IMR-90 (cell line): Measurements from ENCODE around the gene TMED6. TPM values are rescaled to one million over a fixed set of nuclear protein-coding genes. Genes with fewer than 3 reads are reported as not detected.

Experiments
- ATAC-seq: fragments of 200-7000 bp; cut with Tn5 transposase; 2 replicates; pipeline ENCODE4 v1.9.1; 2020; ENCODE audit warnings: low read depth, mild to moderate bottlenecking, moderate library complexity
- BruUV-seq: library from RNA; stranded (reverse); fragments of 400-500 nt; replicated peaks from 2 replicates; lab custom pipeline; 2021; lab: Mats Ljungman, UMichigan
- CTCF ChIA-PET: fragments of 300-600 bp; formaldehyde crosslinking; extraction: SDS; loops from one replicate; lab custom pipeline; 2021; ENCODE audit warnings: antibody characterized with exemption; lab: Yijun Ruan, JAX
- POLR2A ChIA-PET: fragments of 300-600 bp; sonication (Branson Sonifier 250); formaldehyde crosslinking; loops from one replicate; lab custom pipeline; 2022; ENCODE audit warnings: antibody characterized with exemption; ENCODE audit not compliant: unreplicated experiment; lab: Charles Lee
- DNase-seq: peaks from one replicate; pipeline ENCODE4 v3.0.0; 2013
- H2AFZ ChIP-seq: replicated peaks from 2 replicates; pipeline ENCODE3; 2013; ENCODE audit warnings: low read length, mild to moderate bottlenecking; ENCODE audit not compliant: poor library complexity
- H2AK5ac ChIP-seq: 2 replicates; pipeline ENCODE4 v1.6.1; 2013; ENCODE audit warnings: low read depth, low read length, inconsistent platforms
- H2AK9ac ChIP-seq: replicated peaks from 2 replicates; pipeline ENCODE3; 2013; ENCODE audit warnings: mild to moderate bottlenecking, low read depth, low read length, moderate library complexity; ENCODE audit not compliant: poor library complexity
- H2BK120ac ChIP-seq: 2 replicates; pipeline ENCODE4 v1.6.1; 2013; ENCODE audit warnings: low read depth, low read length, inconsistent platforms
- H2BK15ac ChIP-seq: 3 replicates; pipeline ENCODE4 v1.6.1; 2013; ENCODE audit warnings: low read depth, low read length, inconsistent platforms
- H2BK20ac ChIP-seq: 2 replicates; pipeline ENCODE4 v1.6.1; 2013; ENCODE audit warnings: low read depth, mild to moderate bottlenecking, inconsistent platforms, low read length, moderate library complexity
- H2BK5ac ChIP-seq: 2 replicates; pipeline ENCODE4 v1.6.1; 2013; ENCODE audit warnings: mild to moderate bottlenecking, low read depth, low read length, inconsistent platforms; ENCODE audit not compliant: poor library complexity, severe bottlenecking
- H3K14ac ChIP-seq: replicated peaks from 2 replicates; pipeline ENCODE4 v1.6.1; 2013; ENCODE audit warnings: low read depth, low read length, inconsistent platforms
- H3K18ac ChIP-seq: 2 replicates; pipeline ENCODE4 v1.6.1; 2013; ENCODE audit warnings: low read depth, low read length, control low read depth
- H3K23ac ChIP-seq: 2 replicates; pipeline ENCODE4 v1.6.1; 2013; ENCODE audit warnings: low read depth, low read length, inconsistent platforms
- H3K27ac ChIP-seq: 2 replicates; pipeline ENCODE4 v1.5.1; 2013; ENCODE audit warnings: mild to moderate bottlenecking, control low read depth, low read length; ENCODE audit not compliant: insufficient read depth
- H3K27me3 ChIP-seq: 2 replicates; pipeline ENCODE4 v1.6.1; 2013; ENCODE audit warnings: low read length; ENCODE audit not compliant: control insufficient read depth, insufficient read depth
- H3K36me3 ChIP-seq: 2 replicates; pipeline ENCODE4 v1.6.1; 2013; ENCODE audit warnings: low read length, mixed read lengths; ENCODE audit not compliant: control insufficient read depth, insufficient read depth
- H3K4ac ChIP-seq: 2 replicates; pipeline ENCODE4 v1.6.1; 2013; ENCODE audit warnings: low read depth, low read length, inconsistent platforms
- H3K4me1 ChIP-seq: 2 replicates; pipeline ENCODE4 v1.6.1; 2013; ENCODE audit warnings: low read length, mixed read lengths; ENCODE audit not compliant: control insufficient read depth, insufficient read depth
- H3K4me2 ChIP-seq: 2 replicates; pipeline ENCODE4 v1.6.1; 2013; ENCODE audit warnings: low read depth, mild to moderate bottlenecking, control low read depth, low read length, moderate library complexity
- H3K4me3 ChIP-seq: 2 replicates; pipeline ENCODE4 v1.5.1; 2013; ENCODE audit warnings: low read depth, mild to moderate bottlenecking, control low read depth, low read length, moderate library complexity; ENCODE audit not compliant: insufficient read depth
- H3K56ac ChIP-seq: 2 replicates; pipeline ENCODE4 v1.6.1; 2013; ENCODE audit warnings: low read length, inconsistent platforms; ENCODE audit not compliant: insufficient read depth; ENCODE audit errors: extremely low read depth
- H3K79me1 ChIP-seq, 2 experiments: 2 replicates each; pipeline ENCODE4 v1.6.1; 2013; ENCODE audit warnings: low read length in 2 of 2, inconsistent platforms in 1 of 2, low read depth in 1 of 2
- H3K9ac ChIP-seq: 2 replicates; pipeline ENCODE4 v1.6.1; 2013; ENCODE audit warnings: low read depth, low read length, control low read depth
- H3K9me1 ChIP-seq: 2 replicates; pipeline ENCODE4 v1.6.1; 2013; ENCODE audit warnings: low read length, inconsistent platforms; ENCODE audit not compliant: insufficient read depth
- H3K9me3 ChIP-seq: 2 replicates; pipeline ENCODE4 v1.6.1; 2013; ENCODE audit warnings: low read length; ENCODE audit not compliant: control insufficient read depth, insufficient read depth
- H4K20me1 ChIP-seq: 2 replicates; pipeline ENCODE4 v1.6.1; 2013; ENCODE audit warnings: low read length, inconsistent platforms; ENCODE audit not compliant: insufficient read depth
- H4K5ac ChIP-seq: 2 replicates; pipeline ENCODE4 v1.6.1; 2013; ENCODE audit warnings: mild to moderate bottlenecking, low read depth, low read length, control low read depth
- H4K8ac ChIP-seq, 2 experiments: 2 replicates each; pipeline ENCODE4 v1.6.1; 2013; ENCODE audit warnings: low read depth in 2 of 2, low read length in 2 of 2, control low read depth in 1 of 2, inconsistent platforms in 1 of 2
- H4K91ac ChIP-seq: 2 replicates; pipeline ENCODE4 v1.6.1; 2013; ENCODE audit warnings: low read depth, low read length, inconsistent platforms; ENCODE audit not compliant: insufficient read depth
- BHLHE40 ChIP-seq: fragments of 150-350 bp; IDR thresholded peaks from 2 replicates; pipeline ENCODE4 v1.6.1; 2016; ENCODE audit warnings: mild to moderate bottlenecking, low read depth, low read length
- CEBPB ChIP-seq: IDR thresholded peaks from 2 replicates; pipeline ENCODE4 v1.6.1; 2012; ENCODE audit warnings: low read depth, low read length, improper control_type of control experiment
- CHD1 ChIP-seq: IDR thresholded peaks from 2 replicates; pipeline ENCODE4 v1.6.1; 2012; ENCODE audit warnings: low read depth, low read length, improper control_type of control experiment
- CTCF ChIP-seq: conservative IDR thresholded peaks from 2 replicates; pipeline ENCODE4 v1.5.1; 2012; ENCODE audit warnings: mild to moderate bottlenecking, low read depth, low read length, improper control_type of control experiment
- FOS ChIP-seq: fragments of 150-350 bp; IDR thresholded peaks from 2 replicates; pipeline ENCODE4 v1.6.1; 2016; ENCODE audit warnings: low read depth, low read length
- MAFK ChIP-seq: IDR thresholded peaks from 2 replicates; pipeline ENCODE4 v1.6.1; 2012; ENCODE audit warnings: low read depth, low read length, improper control_type of control experiment
- MAZ ChIP-seq: IDR thresholded peaks from 2 replicates; pipeline ENCODE4 v1.6.1; 2012; ENCODE audit warnings: low read depth, mild to moderate bottlenecking, low read length, improper control_type of control experiment, moderate library complexity, borderline replicate concordance
- MXI1 ChIP-seq: IDR thresholded peaks from 2 replicates; pipeline ENCODE4 v1.6.1; 2012; ENCODE audit warnings: low read depth, mild to moderate bottlenecking, low read length, moderate library complexity, borderline replicate concordance
- NFE2L2 ChIP-seq: fragments of 150-350 bp; IDR thresholded peaks from 2 replicates; pipeline ENCODE4 v1.6.1; 2016; ENCODE audit warnings: low read depth, mild to moderate bottlenecking, low read length
- POLR2A ChIP-seq: IDR thresholded peaks from 2 replicates; pipeline ENCODE4 v1.6.1; 2012; ENCODE audit warnings: mild to moderate bottlenecking, low read depth, low read length
- RAD21 ChIP-seq: IDR thresholded peaks from 2 replicates; pipeline ENCODE4 v1.6.1; 2012; ENCODE audit warnings: low read length, improper control_type of control experiment
- RCOR1 ChIP-seq: IDR thresholded peaks from 2 replicates; pipeline ENCODE4 v1.6.1; 2012; ENCODE audit warnings: mild to moderate bottlenecking, low read length, improper control_type of control experiment; ENCODE audit not compliant: insufficient replicate concordance
- RFX5 ChIP-seq: IDR thresholded peaks from 2 replicates; pipeline ENCODE4 v1.8.0; 2012; ENCODE audit warnings: low read depth, mild to moderate bottlenecking, low read length, moderate library complexity
- SMC3 ChIP-seq: fragments of 150-350 bp; IDR thresholded peaks from 2 replicates; pipeline ENCODE4 v1.6.1; 2016; ENCODE audit warnings: low read depth, mild to moderate bottlenecking, antibody characterized with exemption, low read length, moderate library complexity
- WGBS, 2 experiments: methylation state at CpG; one replicate each; pipeline versions ENCODE4 v1.1.5 to v1.1.7; 2013; ENCODE audit warnings: missing lambda C conversion rate in 2 of 2; ENCODE audit not compliant: insufficient read length in 1 of 2; ENCODE audit errors: extremely low coverage in 2 of 2; 5-methylcytosine and 5-hydroxymethylcytosine counted together
- dilution Hi-C: fragments of 300-500 bp; cut with HindIII; formaldehyde crosslinking; loops from one replicate; pipeline ENCODE4 v1.14.3; 2018; ENCODE audit warnings: low sequenced_read_pairs; ENCODE audit not compliant: unreplicated experiment
- in situ Hi-C: fragments of 300-500 bp; cut with MboI; formaldehyde crosslinking; loops from 3 replicates; pipeline ENCODE4 v1.14.3; 2019; ENCODE audit warnings: low sequenced_read_pairs, inconsistent platforms, mixed read lengths
- intact Hi-C: fragments of 100-400 bp; cut with micrococcal nuclease; formaldehyde crosslinking; loops from 2 replicates; pipeline ENCODE4 v1.10.0; 2022
- polyA plus RNA-seq, 3 experiments: library from polyadenylated mRNA; depleted of rRNA; stranded (reverse); fragments of >200 nt; gene quantifications; 2 replicates each; pipeline ENCODE4 v1.2.3, GENCODE V29; 2012; ENCODE audit warnings: low replicate concordance in 1 of 3
- total RNA-seq: library from RNA; depleted of rRNA; stranded (reverse); fragments of >200 nt; gene quantifications from 2 replicates; pipeline ENCODE4 v1.2.3, GENCODE V29; 2012
- TF ChIP-seq, protein P1 (sequence below): fragments of 150-350 bp; IDR thresholded peaks from 2 replicates; pipeline ENCODE4 v1.6.1; 2016; ENCODE audit warnings: low read depth, mild to moderate bottlenecking, low read length, moderate library complexity, borderline replicate concordance
- TF ChIP-seq, protein P2 (sequence below): fragments of 150-350 bp; IDR thresholded peaks from 2 replicates; pipeline ENCODE4 v1.6.1; 2017; ENCODE audit warnings: mild to moderate bottlenecking, antibody characterized with exemption, low read length, low read depth

Gene TMED6
- total and polyA plus RNA-seq, 2 of the 4 experiments (the other 2 are of a cell fraction): 0.10 TPM; not detected in 1

DNA sequence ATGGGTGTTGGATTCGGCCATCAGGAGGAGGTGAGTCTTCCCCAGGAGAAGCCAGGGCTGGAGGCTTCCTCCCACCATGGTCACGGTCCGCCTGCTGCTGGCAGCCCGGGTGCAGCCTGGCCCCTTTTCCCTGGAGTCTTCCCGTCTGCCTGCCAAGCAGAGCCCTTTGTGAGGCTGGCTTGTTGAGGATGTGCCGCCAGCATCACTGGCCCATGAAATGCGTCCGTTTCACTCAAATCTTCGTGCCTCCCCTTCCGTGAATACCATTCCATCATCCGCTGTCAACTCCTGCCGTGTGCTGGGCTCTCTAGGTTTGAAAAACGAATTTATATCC is 30.9 kb downstream of the TMED6 start:
- H2BK5ac ChIP-seq: no peak overlapping the region
- peaks cover 83% of the 10 kb centered on the region for H3K36me3 ChIP-seq
- no peak overlapping the region for H3K18ac ChIP-seq
- DNase-seq (no peak), ATAC-seq (no peak)
- 76% methylated on average over 9 of the region's 13 CpGs; no CpG with 5 or more reads in 1 of the 2 experiments for WGBS, 2 experiments
- H3K4me1 ChIP-seq: no peaks in the 10 kb centered on the region
- H2AK9ac ChIP-seq: peak overlapping the region; percentile 24
- no peak overlapping the region for H3K4me2 ChIP-seq
- H2BK20ac ChIP-seq: no peak overlapping the region
- intact Hi-C loops: no loop called here
- H3K27me3 ChIP-seq: no peaks in the 10 kb centered on the region
- CTCF ChIA-PET: no interaction called here
- no peak overlapping the region for H4K8ac ChIP-seq
- no peak overlapping the region for H3K27ac ChIP-seq
- in situ Hi-C loops: no loop called here
- dilution Hi-C loops: no loop called here
- no peak overlapping the region for H2AFZ ChIP-seq
- H3K14ac ChIP-seq: no peak overlapping the region
- peaks cover 42% of the 10 kb centered on the region for H4K20me1 ChIP-seq
- peaks cover 37 to 79% of the 10 kb centered on the region in 2 experiments for H3K79me1 ChIP-seq
- no peak overlapping the region for H4K91ac ChIP-seq
- H3K9me1 ChIP-seq: peaks cover 3% of the 10 kb centered on the region; the same call in 1 of the 2 replicates
- H3K56ac ChIP-seq: no peak overlapping the region
- POLR2A ChIA-PET: no interaction called here
- H2BK15ac ChIP-seq: no peak overlapping the region
- H4K5ac ChIP-seq: no peak overlapping the region
- H3K4ac ChIP-seq: no peak overlapping the region
- H2AK5ac ChIP-seq: no peak overlapping the region
- TF ChIP-seq MXI1 (no peak), POLR2A (no peak), FOS (no peak), CTCF (no peak), CHD1 (no peak), RFX5 (no peak), CEBPB (no peak), BHLHE40 (no peak), NFE2L2 (no peak), MAZ (no peak), RAD21 (no peak), MAFK (no peak), SMC3 (no peak), RCOR1 (no peak)
- TF ChIP-seq, protein P1, sequence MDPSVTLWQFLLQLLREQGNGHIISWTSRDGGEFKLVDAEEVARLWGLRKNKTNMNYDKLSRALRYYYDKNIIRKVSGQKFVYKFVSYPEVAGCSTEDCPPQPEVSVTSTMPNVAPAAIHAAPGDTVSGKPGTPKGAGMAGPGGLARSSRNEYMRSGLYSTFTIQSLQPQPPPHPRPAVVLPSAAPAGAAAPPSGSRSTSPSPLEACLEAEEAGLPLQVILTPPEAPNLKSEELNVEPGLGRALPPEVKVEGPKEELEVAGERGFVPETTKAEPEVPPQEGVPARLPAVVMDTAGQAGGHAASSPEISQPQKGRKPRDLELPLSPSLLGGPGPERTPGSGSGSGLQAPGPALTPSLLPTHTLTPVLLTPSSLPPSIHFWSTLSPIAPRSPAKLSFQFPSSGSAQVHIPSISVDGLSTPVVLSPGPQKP: no peak
- TF ChIP-seq, protein P2, sequence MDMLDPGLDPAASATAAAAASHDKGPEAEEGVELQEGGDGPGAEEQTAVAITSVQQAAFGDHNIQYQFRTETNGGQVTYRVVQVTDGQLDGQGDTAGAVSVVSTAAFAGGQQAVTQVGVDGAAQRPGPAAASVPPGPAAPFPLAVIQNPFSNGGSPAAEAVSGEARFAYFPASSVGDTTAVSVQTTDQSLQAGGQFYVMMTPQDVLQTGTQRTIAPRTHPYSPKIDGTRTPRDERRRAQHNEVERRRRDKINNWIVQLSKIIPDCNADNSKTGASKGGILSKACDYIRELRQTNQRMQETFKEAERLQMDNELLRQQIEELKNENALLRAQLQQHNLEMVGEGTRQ: no peak
- BruUV-seq: no TSS peak
- no peaks in the 10 kb centered on the region for H3K9me3 ChIP-seq
- no peak overlapping the region for H3K9ac ChIP-seq
- no peak overlapping the region for H2BK120ac ChIP-seq
- no peak overlapping the region for H3K23ac ChIP-seq
- H3K4me3 ChIP-seq: no peak overlapping the region
